GM12878 (cell line): ENCODE data around the gene ARHGEF3. TPM values are rescaled to one million over a fixed set of nuclear protein-coding genes. Genes with fewer than 3 reads are reported as not detected.
A peak's percentile ranks its signal among the peaks of the same experiment; 100 is the strongest.

ENCODE experiments used
- ATAC-seq: fragments of 200-7000 bp; cut with Tn5 transposase; 3 replicates; pipeline ENCODE4 v1.9.1; 2020; ENCODE audit warnings: mild to moderate bottlenecking, moderate library complexity
- BruUV-seq: library from RNA; stranded (reverse); fragments of 400-500 nt; replicated peaks from 2 replicates; lab custom pipeline; 2021; lab: Mats Ljungman, UMichigan
- CTCF ChIA-PET: fragments of 300-600 bp; sonication (Branson Sonifier 250); formaldehyde crosslinking; extraction: SDS; loops from one replicate; lab custom pipeline; 2021; ENCODE audit warnings: inconsistent platforms; lab: Yijun Ruan, JAX
- POLR2A ChIA-PET: fragments of 350-600 bp; formaldehyde crosslinking; extraction: SDS; loops from one replicate; lab custom pipeline; 2021; ENCODE audit warnings: inconsistent platforms; lab: Charles Lee
- RAD21 ChIA-PET: fragments of 300-600 bp; sonication (Branson Sonifier 250); formaldehyde crosslinking; loops from one replicate; lab custom pipeline; 2023; ENCODE audit warnings: antibody characterized with exemption; ENCODE audit not compliant: unreplicated experiment; lab: Charles Lee
- SMC1A ChIA-PET: fragments of 300-600 bp; sonication (Branson Sonifier 250); formaldehyde crosslinking; loops from one replicate; lab custom pipeline; 2023; ENCODE audit not compliant: unreplicated experiment, uncharacterized antibody; lab: Charles Lee
- DNase-seq: peaks from one replicate; pipeline ENCODE4 v3.0.0-alpha.2; 2011; ENCODE audit warnings: low read depth, low spot score
- FAIRE-seq: peaks from 3 replicates; lab custom pipeline; 2011; peaks lifted over from hg19 to GRCh38; lab: Jason Lieb, UNC
- H2AFZ ChIP-seq: 2 replicates; pipeline ENCODE4 v1.6.0; 2011; ENCODE audit warnings: low read depth, low read length, control low read depth; ENCODE audit not compliant: control insufficient read depth
- H3K27ac ChIP-seq: 2 replicates; pipeline ENCODE4 v1.5.1; 2011; ENCODE audit warnings: control low read depth; ENCODE audit not compliant: control insufficient read depth, insufficient read depth
- H3K27me3 ChIP-seq, 2 experiments: replicated peaks in 1 of 2; 2 replicates each; pipeline versions ENCODE4 v1.6.0 to v1.6.1; 2011; ENCODE audit warnings: low read length in 1 of 2; ENCODE audit not compliant: control insufficient read depth in 2 of 2, insufficient read depth in 2 of 2
- H3K36me3 ChIP-seq, 2 experiments: 2 replicates each; pipeline ENCODE4 v1.5.1; 2011; ENCODE audit warnings: low read length in 1 of 2; ENCODE audit not compliant: control insufficient read depth in 2 of 2, insufficient read depth in 2 of 2
- H3K4me1 ChIP-seq: 2 replicates; pipeline ENCODE4 v1.6.1; 2011; ENCODE audit warnings: mild to moderate bottlenecking, low read length, moderate library complexity, mixed read lengths; ENCODE audit not compliant: control insufficient read depth, insufficient read depth
- H3K4me2 ChIP-seq: 2 replicates; pipeline ENCODE4 v1.6.0; 2011; ENCODE audit warnings: control low read depth; ENCODE audit not compliant: control insufficient read depth, insufficient read depth
- H3K4me3 ChIP-seq: fragments of 200-600 bp; sonication (generic); 2 replicates; pipeline ENCODE4 v1.5.1; 2016
- H3K79me2 ChIP-seq: 2 replicates; pipeline ENCODE4 v1.6.0; 2011; ENCODE audit warnings: low read length; ENCODE audit not compliant: control insufficient read depth, insufficient read depth
- H3K9ac ChIP-seq: 2 replicates; pipeline ENCODE4 v1.8.0; 2011; ENCODE audit warnings: low read length, control low read depth, mixed read lengths; ENCODE audit not compliant: control insufficient read depth, insufficient read depth
- H3K9me3 ChIP-seq: replicated peaks from 3 replicates; pipeline ENCODE4 v1.5.1; 2011; ENCODE audit warnings: mild to moderate bottlenecking, low read length; ENCODE audit not compliant: control insufficient read depth, insufficient read depth
- H4K20me1 ChIP-seq: 2 replicates; pipeline ENCODE4 v1.6.0; 2011; ENCODE audit not compliant: control insufficient read depth, insufficient read depth
- BRCA1 ChIP-seq: IDR thresholded peaks from 2 replicates; pipeline ENCODE4 v1.6.1; 2011; ENCODE audit warnings: low read depth, low read length, improper control_type of control experiment
- E2F8 ChIP-seq: fragments of 450-650 bp; IDR thresholded peaks from 2 replicates; pipeline ENCODE4 v1.6.1; 2018; ENCODE audit warnings: mild to moderate bottlenecking, low read depth, moderate library complexity; ENCODE audit not compliant: partially characterized antibody
- ELK1 ChIP-seq: IDR thresholded peaks from 2 replicates; pipeline ENCODE4 v1.6.1; 2012; ENCODE audit warnings: low read depth, low read length, improper control_type of control experiment
- IKZF2 ChIP-seq, 2 experiments: fragments of 450-650 bp; IDR thresholded peaks; 2 replicates each; pipeline ENCODE4 v1.6.1; 2017; ENCODE audit warnings: mild to moderate bottlenecking in 2 of 2, moderate library complexity in 2 of 2
- MAX ChIP-seq: IDR thresholded peaks from 2 replicates; pipeline ENCODE4 v1.6.1; 2012; ENCODE audit warnings: low read depth, low read length, improper control_type of control experiment
- NR2C2 ChIP-seq: IDR thresholded peaks from 2 replicates; pipeline ENCODE4 v1.6.1; 2011; ENCODE audit warnings: borderline replicate concordance, low read depth; ENCODE audit not compliant: control insufficient read depth, insufficient read length
- POLR2AphosphoS5 ChIP-seq: IDR thresholded peaks from 2 replicates; pipeline ENCODE4 v1.6.1; 2011; ENCODE audit warnings: mild to moderate bottlenecking, low read length, inconsistent platforms
- POU2F2 ChIP-seq: IDR thresholded peaks from 3 replicates; pipeline ENCODE4 v1.6.1; 2011; ENCODE audit warnings: low read depth, mild to moderate bottlenecking, low read length, borderline replicate concordance
- RB1 ChIP-seq: fragments of 450-650 bp; formaldehyde crosslinking; IDR thresholded peaks from 2 replicates; pipeline ENCODE4 v1.6.1; 2017; ENCODE audit warnings: mild to moderate bottlenecking, borderline replicate concordance
- SPI1 ChIP-seq: IDR thresholded peaks from 2 replicates; pipeline ENCODE4 v1.6.1; 2011; ENCODE audit warnings: low read depth, mild to moderate bottlenecking, low read length, moderate library complexity, borderline replicate concordance; ENCODE audit not compliant: insufficient read depth
- TBL1XR1 ChIP-seq: IDR thresholded peaks from 2 replicates; pipeline ENCODE4 v1.6.1; 2012; ENCODE audit warnings: low read depth, low read length, improper control_type of control experiment
- YBX1 ChIP-seq: fragments of 450-650 bp; IDR thresholded peaks from 2 replicates; pipeline ENCODE4 v1.6.1; 2016; ENCODE audit warnings: antibody characterized with exemption
- YY1 ChIP-seq: IDR thresholded peaks from 2 replicates; pipeline ENCODE4 v1.6.1; 2011; ENCODE audit warnings: low read depth, mild to moderate bottlenecking, low read length
- ZBTB11 ChIP-seq: fragments of 450-650 bp; formaldehyde crosslinking; IDR thresholded peaks from 2 replicates; pipeline ENCODE4 v1.5.0; 2022; ENCODE audit warnings: mild to moderate bottlenecking, missing genetic modification characterization
- ZNF24 ChIP-seq: fragments of 450-650 bp; IDR thresholded peaks from 2 replicates; pipeline ENCODE4 v1.6.1; 2017; ENCODE audit warnings: antibody characterized with exemption, mild to moderate bottlenecking
- WGBS: methylation state at CpG from one replicate; pipeline ENCODE4 v1.1.6; 2016; ENCODE audit warnings: low lambda C conversion rate; ENCODE audit not compliant: insufficient replicate concordance, insufficient coverage; ENCODE audit errors: missing lambda C conversion rate; 5-methylcytosine and 5-hydroxymethylcytosine counted together
- in situ Hi-C: fragments of 300-500 bp; cut with MboI; formaldehyde crosslinking; loops from 9 replicates; pipeline ENCODE4 v1.14.3; 2018; ENCODE audit warnings: mixed read lengths
- intact Hi-C: fragments of 100-400 bp; cut with micrococcal nuclease; formaldehyde crosslinking; loops from one replicate; pipeline ENCODE4 v1.14.2; 2022; ENCODE audit not compliant: unreplicated experiment
- polyA plus RNA-seq, 11 experiments: library from polyadenylated mRNA; depleted of rRNA in 4 of 11; unstranded in 6 of 11; stranded (reverse) in 5 of 11; fragments of >200 nt; fragmentation: Nextera tagmentation in 4 of 11; fragmentation: Illumina TruSeq in 1 of 11; extraction: Ambion mirVana in 4 of 11; extraction: Trizol in 1 of 11; gene quantifications; 1 replicate in 1 of 11; 2 replicates in 10 of 11; pipeline versions ENCODE4 v1.2.1 to v1.2.3, GENCODE V29; 2011 to 2016; ENCODE audit warnings: inconsistent platforms in 2 of 11, missing spikeins in 2 of 11, low read depth in 1 of 11
- total RNA-seq, 4 experiments: library from RNA; depleted of rRNA in 3 of 4; stranded (reverse); fragments of >200 nt in 3 of 4; fragmentation: Illumina TruSeq in 1 of 4; extraction: Trizol in 1 of 4; gene quantifications; 2 replicates each; pipeline versions ENCODE4 v1.2.1 to v1.2.3, GENCODE V29; 2013 to 2021

ARHGEF3 gene
- total and polyA plus RNA-seq, 10 of the 15 experiments (the other 5 are each of a cell fraction or from before 2014, with no cell fraction given) = 21.8 to 78.7 (median 56.2) TPM

GRCh38 chr3:56795097-56795828 is 6.5 kb downstream of the ARHGEF3 start:
- intact Hi-C loops = no loop called here
- WGBS = 90% methylated on average over 5 of the region's 7 CpGs
- POLR2A ChIA-PET = interaction anchor here (0.7 to 7.5 kb wide), 4 partner anchors 11 to 90 kb away, joined by 4 to 100 read pairs (median 85); no protein-coding TSS in a partner anchor
- H4K20me1 ChIP-seq = no peaks in the 10 kb centered on the region
- peaks cover 13% of the 10 kb centered on the region for H3K4me1 ChIP-seq
- no TSS peak for BruUV-seq
- peaks cover 43% of the 10 kb centered on the region for H3K79me2 ChIP-seq
- no peaks in the 10 kb centered on the region for H3K9me3 ChIP-seq
- no peak overlapping the region; the same call in 1 of the 2 replicates for H3K9ac ChIP-seq
- H2AFZ ChIP-seq = no peak overlapping the region
- no peak overlapping the region for H3K4me3 ChIP-seq
- RAD21 ChIA-PET = interaction anchor here (1.0 to 14.1 kb wide), 5 partner anchors 16 to 194 kb away, joined by 3 to 307 read pairs (median 206); no protein-coding TSS in a partner anchor
- no peak for ATAC-seq
- DNase-seq = no peak
- FAIRE-seq = no peak
- H3K4me2 ChIP-seq = peak overlapping the region; percentile 59; the same call in 1 of the 2 replicates
- H3K27me3 ChIP-seq = no peaks in the 10 kb centered on the region
- CTCF ChIA-PET = interaction anchor here (1.2 to 9.4 kb wide), 3 partner anchors 24 to 194 kb away, joined by 3 to 244 read pairs (median 3); no protein-coding TSS in a partner anchor
- SMC1A ChIA-PET = interaction anchor here (0.6 to 11.9 kb wide), 6 partner anchors 11 to 92 kb away, joined by 3 to 411 read pairs (median 268); no protein-coding TSS in a partner anchor
- H3K36me3 ChIP-seq = no peaks in the 10 kb centered on the region
- in situ Hi-C loops = loop anchor here (5.0 kb wide), 1 partner anchor 83 kb away; no protein-coding TSS in a partner anchor
- no peak overlapping the region for H3K27ac ChIP-seq
- TF ChIP-seq SPI1 (no peak), BRCA1 (no peak), MAX (no peak), YY1 (no peak), TBL1XR1 (no peak), YBX1 (no peak), ELK1 (no peak), POLR2AphosphoS5 (no peak), RB1 (no peak), POU2F2 (no peak), ZBTB11 (CRISPR knock-in tag) (no peak), NR2C2 (no peak), IKZF2 (IDR thresholded peaks at IDR 0.05) (no peak), E2F8 (no peak), ZNF24 (no peak)
